ENCODE data around the gene SSNA1.

The SSNA1 gene

DNA sequence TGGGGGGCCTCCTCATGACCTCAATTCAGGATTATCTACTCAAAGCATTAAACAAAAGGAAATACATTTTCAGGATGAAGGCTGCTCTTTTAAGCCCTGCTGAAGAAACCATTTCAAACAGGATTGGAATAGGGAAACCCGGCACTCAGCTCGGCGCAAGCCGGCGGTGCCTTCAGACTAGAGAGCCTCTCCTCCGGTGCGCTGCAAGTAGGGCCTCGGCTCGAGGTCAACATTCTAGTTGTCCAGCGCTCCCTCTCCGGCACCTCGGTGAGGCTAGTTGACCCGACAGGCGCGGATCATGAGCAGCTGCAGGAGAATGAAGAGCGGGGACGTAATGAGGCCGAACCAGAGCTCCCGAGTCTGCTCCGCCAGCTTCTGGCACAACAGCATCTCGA lies 16.3 kb downstream of the SSNA1 start:
- no peak for DNase-seq

DNA sequence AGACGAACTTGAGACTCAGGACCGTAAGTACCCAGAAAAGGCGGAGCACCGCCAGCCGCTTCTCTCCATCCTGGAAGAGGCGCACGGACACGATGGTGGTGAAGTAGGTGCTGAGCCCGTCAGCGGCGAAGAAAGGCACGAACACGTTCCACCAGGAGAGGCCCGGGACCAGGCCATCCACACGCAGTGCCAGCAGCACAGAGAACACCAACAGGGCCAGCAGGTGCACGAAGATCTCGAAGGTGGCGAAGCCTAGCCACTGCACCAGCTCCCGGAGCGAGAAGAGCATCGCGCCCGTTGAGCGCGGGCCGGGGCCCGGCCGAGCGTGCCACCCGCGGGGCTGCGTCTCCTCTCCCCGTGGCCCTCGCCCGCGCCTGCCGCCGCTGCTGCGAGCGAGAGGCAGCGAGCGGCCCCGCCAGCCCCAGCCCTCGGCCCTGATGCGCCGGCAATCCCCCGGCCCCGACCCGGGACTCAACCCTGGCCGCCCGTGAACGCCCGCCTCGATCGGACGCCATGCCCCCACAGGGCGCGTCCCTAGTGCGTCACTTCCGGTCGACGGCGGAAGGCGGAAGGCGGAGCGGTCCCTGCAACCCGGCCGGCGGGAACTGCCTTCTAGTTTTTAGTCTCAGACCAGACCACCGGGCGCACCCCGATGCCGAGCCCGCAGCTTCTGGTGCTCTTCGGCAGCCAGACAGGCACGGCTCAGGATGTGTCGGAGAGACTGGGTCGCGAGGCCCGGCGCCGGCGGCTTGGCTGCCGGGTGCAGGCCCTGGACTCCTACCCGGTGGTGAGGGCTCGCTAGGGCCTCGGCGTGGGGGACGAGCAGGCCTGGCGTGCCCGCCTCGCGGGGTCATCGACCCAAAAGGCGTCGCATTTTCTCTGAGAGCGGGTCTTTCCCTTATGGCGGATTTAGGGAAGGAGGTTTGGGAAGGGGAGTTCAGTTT lies 16.9 kb downstream of the SSNA1 start, which contains the start of the genes NDOR1 and TMEM203:
NDOR1 (plus strand) TSS at position 575 of the 944 bp plus-strand sequence; CDS start at position 653, 78 bp downstream.
TMEM203 (minus strand) TSS at position 523 of the 944 bp plus-strand sequence; CDS start at position 289, 234 bp downstream.
- DNase-seq = peak; percentile 89 to 91

DNA sequence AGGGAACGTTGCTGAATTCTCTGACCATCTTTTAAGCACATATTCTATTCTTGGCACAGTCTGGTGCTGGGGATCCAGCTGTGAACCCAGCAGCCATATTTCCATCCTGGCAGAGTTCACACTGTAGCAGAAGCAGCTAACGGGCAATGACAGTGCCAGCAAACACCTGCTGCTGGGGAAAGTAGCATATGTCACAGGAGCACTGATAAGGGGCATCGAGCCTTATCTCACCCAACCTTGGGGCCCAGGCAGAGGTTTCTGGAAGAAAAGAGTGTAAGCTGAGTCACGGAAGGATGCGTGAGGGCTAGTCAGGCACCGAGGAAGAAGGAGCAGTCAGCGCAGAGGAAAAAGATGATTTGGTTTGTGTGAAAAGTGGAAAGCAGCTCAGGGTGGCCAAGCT lies 18.1 kb downstream of the SSNA1 start:
- no peak for DNase-seq

DNA sequence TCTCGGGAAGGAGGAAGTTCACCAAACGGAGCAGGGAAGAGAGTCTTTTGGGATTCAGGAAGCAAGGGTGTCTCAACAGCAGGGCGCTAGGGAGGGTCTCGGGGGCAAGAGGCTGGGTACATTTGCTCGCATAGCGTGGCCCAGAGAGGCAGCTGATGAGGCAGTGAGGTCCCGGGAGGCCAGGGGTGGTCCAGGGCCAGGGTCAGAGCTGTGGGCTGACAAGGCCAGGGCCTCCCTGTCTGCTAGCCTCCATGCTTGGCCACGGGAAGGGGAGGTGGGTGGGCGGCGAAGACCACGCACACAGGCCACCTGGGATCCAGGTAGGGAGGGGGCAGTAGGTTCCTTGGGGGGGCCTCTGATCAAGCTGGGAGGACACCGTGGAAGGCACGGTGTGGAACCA lies 23.1 kb downstream of the SSNA1 start:
- DNase-seq = no peak

DNA sequence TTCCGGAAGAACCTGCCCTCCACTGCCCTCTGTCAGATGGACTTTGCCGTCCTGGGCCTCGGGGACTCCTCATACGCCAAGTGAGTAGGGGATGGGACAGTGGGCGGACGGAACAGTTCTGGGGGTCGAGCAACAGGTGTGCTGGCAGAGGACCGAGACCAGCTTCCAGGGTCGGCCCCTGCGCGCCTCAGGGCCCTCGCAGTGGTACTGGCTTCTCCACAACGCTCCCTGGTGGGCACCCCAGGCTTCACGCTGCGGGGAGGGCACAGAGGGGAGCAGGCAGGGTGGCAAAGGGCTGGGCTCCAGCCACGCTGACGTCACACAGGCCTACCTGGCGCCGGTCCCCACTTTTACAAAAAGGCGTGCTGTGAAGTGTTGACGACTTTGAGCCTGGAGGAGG lies 24.0 kb downstream of the SSNA1 start:
- DNase-seq = no peak

DNA sequence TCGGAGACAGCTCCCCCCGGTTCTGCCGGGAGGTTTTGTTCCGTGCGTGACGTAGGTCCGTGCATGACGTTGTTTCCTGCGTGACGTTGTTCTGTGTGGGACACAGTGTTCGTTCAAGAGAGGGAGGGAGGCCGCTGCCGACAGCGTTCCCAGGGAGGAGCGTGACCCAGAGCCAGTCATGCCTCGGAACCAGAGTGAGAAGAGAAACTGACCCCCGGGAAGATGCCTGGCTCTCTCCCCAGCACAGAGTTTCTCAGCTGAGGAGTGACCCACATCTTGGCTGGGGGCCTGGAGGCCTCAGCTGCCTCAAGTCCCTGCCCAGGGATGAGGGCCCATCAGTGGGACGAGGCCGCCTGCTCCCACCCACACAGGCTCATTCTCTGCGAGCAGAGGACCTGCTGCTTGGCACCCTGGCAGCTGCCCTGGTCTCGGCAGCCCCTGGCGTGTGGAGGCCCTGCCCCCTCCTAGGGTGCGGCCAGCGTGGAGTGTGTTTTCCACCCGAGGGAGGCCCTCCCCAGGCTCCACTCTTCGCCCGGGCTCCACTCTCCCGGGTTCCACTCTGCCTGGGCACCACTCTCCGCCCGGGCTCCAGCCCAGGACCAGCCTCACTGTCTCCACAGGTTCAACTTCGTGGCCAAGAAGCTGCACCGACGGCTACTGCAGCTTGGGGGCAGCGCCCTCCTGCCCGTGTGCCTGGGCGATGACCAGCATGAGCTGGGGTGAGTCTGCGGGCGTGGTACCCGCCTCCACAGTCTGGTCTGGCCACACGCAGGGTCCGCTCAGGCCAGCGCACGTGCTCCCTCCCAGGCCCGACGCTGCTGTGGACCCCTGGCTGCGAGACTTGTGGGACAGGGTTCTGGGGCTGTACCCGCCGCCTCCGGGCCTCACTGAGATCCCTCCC lies 24.9 kb downstream of the SSNA1 start:
- no peak for DNase-seq

DNA sequence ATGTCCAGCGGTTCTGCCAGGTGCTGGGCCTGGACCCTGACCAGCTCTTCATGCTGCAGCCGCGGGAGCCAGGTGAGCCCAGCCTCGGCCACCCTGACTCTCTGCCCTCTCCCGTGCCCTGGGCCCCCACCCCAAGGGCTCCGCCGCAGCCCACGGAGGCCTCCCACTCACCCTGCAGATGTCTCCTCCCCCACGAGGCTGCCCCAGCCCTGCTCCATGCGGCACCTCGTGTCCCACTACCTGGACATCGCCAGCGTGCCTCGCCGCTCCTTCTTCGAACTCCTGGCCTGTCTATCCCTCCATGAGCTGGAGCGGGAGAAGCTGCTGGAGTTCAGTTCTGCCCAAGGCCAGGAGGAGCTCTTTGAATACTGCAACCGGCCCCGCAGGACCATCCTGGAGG lies 26.1 kb downstream of the SSNA1 start:
- no peak for DNase-seq

DNA sequence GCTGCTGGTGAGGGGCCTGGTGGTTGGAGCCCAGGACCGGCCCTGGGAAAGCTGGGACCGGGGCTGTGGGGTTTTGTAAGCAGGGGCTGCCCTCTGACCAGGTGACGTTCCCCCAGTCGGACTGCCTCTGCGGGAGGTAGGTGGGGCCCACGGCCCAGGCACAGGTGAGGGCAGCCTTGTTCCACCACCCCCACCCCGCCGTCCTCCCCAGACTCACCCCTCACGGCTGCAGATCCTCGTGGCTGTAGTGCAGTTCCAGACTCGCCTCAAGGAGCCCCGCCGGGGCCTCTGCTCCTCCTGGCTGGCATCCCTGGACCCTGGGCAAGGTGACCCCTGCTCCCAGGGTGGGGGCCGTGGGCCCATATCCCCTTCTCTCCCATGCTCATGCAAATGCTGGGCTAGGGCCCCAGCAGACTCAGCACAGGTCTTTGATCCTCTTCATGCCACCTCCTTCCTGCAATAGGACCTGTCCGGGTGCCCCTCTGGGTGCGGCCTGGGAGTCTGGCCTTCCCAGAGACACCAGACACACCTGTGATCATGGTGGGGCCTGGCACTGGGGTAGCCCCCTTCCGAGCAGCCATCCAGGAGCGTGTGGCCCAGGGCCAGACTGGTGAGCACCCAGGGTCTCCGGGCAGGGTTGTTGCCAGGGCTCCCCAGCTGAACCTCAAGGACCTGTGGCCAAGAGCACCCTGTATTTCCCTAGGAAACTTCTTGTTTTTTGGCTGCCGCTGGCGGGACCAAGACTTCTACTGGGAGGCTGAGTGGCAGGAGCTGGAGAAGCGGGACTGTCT lies 26.9 kb downstream of the SSNA1 start:
- DNase-seq = no peak

DNA sequence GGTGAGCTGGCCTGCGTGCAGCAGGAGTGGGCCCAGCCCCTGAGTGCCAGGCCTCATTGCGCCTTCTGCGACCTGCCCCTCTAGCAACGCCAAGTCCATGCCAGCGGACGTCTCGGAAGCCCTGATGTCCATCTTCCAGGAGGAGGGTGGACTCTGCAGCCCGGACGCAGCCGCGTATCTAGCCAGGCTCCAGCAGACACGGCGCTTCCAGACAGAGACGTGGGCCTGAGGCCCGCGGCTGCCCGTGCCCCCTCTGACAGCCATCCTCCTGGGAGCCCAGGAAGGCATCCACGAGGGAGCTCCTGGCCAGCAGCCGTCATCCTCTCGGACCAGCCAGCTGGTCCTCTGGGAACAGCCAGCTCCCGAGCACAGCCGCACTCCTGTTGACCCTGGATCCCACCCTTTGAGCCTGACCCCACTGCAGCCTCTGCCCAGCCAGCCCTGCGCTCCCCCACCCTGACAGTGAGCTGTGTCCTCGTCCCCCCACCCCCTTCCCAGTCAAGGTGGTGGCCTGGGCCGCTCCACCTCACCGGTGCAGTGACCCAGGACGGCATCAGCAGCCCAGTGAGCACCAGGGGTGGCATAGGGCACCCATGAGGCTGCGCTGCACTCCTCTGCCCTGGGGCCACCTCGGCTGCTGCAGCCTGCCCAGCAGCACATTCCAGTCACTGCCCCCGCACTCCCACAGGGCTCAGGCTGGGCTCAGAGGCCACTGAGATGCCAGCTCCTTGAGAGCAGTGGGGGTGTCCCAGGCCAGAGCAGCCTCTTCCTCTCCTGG lies 27.9 kb downstream of the SSNA1 start:
- DNase-seq = no peak

DNA sequence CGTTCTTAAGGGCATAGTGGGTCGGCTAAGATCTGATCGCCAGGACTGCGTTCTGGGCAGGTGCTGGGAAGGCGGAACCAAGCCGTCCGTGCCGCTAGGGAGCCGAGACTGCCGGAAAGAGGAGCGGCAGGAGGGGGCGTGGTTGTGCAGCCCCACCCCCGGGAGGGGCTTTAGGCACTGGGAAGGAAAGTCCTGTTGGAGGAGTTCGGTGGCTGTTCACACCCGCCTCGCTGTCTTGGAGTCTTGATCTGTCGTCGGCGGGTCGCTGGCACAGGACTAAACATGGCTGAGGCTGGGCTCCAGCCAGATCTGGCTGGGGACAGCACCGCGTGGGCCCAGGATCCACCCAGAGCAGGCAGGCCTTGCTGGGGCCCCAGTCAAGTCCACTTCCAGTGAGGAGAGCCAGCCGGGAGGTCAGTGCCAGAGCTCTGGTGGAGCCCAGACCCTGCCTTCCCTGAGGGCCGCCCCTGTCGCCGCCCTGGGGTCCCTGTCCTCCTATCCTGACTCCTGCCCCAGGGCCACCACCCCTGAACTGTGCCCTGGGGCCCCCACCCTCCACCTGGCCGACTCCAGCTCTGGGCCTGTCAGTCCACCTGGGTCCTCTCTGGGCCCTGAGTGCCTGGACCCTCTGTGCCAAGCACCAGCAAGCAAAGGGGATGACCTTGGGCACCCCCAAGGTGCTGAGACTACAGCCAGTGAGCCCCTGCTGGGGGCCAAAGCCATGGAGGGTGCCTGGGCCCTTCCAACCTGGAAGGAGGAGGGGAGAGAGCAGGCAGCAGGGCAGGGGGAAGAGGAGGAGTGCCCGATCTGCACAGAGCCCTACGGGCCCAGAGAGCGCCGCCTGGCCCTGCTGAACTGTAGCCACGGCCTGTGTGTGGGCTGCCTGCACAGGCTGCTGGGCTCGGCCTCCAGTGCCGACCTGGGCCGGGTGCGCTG lies 29.1 kb downstream of the SSNA1 start:
- DNase-seq = no peak

DNA sequence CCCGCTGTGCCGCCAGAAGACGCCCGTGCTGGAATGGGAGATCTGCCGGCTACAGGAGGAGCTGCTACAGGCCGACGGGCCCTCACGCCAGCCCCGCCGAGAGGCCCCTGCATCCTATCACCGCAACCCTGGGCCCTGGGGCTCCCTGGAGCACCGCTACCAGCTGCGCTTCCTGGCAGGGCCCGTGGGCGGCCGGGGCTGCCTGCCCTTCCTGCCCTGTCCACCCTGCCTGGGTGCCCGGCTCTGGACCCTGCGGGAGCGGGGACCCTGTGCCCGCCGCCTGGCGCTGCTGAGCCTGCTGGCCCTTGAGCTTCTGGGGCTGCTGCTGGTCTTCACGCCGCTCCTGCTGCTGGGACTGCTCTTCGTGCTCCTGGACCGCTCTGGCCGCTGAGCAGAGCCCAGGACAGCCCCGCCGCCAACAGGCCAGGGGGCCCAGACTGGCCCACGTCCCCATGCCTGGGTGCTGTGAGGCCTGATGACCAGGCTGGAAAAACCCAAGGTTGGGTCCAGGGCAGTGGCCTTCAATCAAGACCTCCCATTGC lies 29.8 kb downstream of the SSNA1 start:
- DNase-seq = no peak

DNA sequence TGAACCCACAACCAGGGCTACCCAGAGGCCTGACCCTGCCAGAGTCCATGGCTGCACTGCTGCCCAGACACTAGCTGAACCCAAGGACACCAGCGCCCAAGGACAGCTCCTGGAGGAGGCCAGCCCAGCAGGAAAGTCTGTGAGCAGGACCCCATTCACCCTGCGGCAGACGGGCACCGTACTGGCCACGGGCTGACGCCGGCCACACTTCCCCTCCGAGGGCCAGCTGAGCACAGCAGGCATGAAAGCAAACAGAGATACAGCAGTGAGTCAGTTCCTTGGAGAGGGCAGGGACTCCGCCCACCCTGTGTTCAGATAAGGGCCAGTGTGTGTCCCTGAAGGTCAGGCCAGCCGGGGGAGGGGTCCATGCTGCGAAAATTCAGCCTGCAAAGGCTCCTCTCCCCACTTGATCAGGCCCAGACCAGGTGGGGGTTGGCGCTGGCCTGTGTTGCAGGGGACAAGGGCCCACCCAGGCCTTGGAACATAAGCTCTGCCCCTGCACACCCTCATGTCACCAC lies 30.3 kb downstream of the SSNA1 start:
- no peak for DNase-seq

DNA sequence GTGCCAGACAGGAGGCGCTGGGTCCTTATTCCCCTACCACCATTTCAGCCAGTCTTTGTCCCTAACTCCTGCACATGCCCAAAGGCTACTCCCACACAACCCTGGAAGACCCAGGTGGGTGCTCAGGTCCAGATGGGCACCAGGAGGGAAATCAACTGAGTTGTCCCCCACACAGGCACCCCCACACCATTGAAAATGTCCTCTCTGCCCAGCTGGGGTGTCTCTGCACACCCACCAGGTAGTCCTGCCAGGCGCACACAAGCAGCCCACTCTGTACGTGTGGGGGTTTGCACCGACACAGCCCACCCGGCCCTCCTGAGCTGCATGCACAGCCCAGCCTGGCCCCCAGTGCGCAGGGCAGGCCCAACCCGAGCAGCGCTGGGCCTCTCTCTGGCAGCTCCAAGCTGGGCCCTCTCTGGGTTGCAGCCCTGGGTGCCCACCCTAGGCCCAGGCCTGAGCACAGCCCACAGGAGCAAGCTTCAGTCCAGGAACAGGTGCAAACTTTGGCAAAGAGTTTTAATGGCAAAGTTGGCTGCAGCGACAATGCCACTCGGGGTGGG lies 31.4 kb downstream of the SSNA1 start:
- DNase-seq = no peak

DNA sequence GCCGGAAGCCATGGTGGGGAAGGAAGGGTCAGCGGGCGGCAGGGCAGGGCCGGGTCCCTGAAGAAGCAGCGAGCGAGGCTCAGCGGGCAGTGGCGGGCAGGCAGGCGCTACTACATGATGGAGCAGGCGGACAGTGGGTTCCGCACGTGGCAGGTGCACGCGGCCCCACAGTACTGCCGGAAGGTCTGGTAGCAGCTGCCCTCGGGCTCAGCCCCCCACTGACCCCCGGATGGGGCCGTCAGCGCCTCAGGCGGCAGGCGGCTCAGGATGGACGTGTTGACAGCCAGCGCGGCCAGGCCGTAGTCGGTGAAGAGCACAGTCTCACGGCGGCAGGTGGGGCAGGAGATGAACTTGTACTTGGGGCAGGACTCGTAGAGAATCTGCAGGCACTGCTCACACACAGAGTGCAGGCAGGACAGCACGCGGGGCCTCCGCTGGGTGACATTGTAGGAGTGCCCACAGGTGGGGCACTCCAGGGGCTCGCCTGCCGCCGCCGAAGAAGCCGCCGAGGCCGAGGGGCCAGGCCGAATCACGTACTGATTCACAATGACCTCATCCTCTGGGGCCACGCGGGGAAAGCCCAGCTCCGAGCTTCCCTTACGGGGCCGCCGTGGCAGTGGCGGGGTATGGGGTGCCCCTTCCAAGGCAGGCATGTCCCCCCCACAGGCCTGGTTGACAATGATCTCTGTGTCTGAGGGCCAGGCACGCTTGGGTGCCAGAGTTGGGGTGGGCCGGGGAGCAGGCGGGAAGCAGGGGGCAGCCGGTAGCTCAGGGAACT lies 32.0 kb downstream of the SSNA1 start:
- DNase-seq = no peak

DNA sequence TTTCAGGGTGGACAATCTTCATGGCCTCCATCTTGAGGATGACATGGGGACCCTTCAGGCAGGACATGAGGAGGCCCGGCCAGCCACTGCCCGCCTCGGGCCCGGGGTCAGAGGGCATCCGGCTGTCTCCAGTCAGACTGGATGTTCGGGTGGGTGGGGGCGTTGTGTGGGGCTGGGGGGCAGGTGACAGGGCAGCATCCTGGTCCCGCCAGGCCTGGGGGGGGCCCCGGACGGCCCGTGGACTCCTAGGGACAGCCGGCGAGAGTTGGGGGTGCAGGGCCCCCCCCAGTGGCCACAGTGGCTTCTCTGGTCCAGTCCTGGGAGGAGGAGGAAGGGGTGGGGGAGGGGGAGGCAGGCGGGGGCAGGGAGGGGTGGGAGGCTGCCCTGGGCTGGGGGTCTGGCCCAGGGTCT lies 32.6 kb downstream of the SSNA1 start:
- DNase-seq = no peak

DNA sequence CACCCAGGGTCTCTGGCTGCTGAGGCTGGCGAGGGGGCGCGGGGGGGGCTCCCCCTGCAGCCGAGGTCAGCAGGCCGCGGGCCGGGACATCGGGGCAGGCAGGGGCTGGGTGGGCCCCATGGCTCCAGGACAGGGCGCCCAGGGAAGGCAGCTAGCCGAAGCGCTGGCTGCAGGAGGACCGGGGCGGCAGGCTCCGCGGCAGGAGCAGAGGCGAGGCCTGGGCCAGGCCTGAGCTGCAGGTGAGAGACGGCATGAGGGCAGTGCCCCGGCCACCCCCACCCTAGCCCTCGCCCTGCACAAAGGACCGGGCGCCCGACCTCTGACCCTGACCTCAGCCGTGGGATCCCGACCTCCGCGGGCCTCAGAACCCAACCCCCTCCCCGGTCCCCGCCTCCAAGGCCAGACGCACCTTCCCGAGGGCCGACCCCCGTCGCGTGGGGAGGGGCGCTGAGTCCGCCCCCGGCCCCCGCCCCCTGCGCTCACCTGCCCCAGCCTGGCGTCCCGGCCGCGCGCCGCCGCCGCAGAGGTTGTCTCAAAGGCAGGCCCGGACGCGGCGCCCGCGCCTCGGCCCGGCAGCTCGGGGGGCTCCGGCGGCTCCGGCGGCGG lies 33.1 kb downstream of the SSNA1 start:
- DNase-seq = no peak

DNA sequence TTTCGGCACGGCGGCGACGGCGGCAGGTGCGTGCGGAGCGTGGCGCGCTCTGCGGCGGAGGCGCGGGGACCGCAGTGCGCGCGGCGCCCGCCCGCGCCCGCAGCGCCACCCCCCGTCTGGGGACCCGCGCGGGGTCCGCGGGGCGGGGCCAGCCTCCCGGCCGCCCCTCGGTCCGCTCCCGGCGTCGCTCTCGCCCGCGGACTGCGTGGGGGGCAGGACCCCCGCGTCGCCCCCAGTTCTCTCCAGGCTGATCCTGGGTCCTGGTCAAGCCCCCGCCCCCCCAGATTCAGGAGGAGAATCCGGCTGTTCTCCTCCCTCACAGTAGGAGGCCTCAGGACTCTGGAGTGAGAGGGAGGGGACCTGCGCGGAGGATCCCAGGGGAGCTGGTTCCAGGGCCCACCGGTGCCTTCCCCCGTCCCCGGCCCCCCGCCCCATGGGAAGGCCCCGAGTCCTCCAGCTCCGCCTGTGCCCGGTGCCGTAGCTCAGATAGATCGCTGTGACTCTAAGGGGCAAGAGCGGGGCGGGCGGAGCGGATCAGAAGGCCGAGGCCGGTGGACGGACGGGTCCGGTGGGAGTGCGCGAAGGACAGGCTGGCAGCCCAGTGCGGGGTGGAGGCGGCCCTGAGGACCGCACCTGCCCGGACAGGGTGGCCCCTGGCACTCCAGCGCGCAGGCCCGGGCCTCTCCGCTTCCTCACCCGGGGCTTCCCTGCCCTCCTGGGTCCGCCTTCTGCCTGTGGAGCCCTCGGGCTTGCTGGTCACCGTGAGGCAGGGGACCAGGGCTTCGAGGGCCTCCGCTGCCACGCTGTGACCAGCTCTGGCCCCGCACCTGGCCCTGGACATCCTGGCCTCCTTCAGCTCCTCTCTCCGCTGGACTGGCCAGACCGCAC lies 34.0 kb downstream of the SSNA1 start, which contains the start of gene RNF208:
RNF208 (minus strand) TSS at position 51 of the 888 bp plus-strand sequence. CDS start 1,028 bp downstream, outside the sequence.
- DNase-seq = no peak

Measured in activated CD4-positive, alpha-beta T cell treated with anti-CD3 and anti-CD28 coated beads for 4 hours (primary cell).